Neural cell (in vitro differentiated cells): ENCODE data around the gene SLC16A12.

Source experiments
- EP300 ChIP-seq: fragments of 450-650 bp; conservative IDR thresholded peaks from 2 replicates; pipeline ENCODE4 v1.6.1; 2014; ENCODE audit warnings: antibody characterized with exemption, mild to moderate bottlenecking, moderate library complexity; ENCODE audit not compliant: poor library complexity, severe bottlenecking
- EZH2 ChIP-seq: fragments of 200-600, 300-800 bp; shearing (Covaris generic), sonication (generic); IDR thresholded peaks from 2 replicates; pipeline ENCODE4 v1.6.1; 2014; ENCODE audit warnings: antibody characterized with exemption, low read length, borderline replicate concordance, mild to moderate bottlenecking; ENCODE audit not compliant: insufficient read depth, poor library complexity, severe bottlenecking
- POLR2AphosphoS5 ChIP-seq: IDR thresholded peaks from 2 replicates; pipeline ENCODE4 v1.6.1; 2012
- SMC3 ChIP-seq: fragments of 450-650 bp; conservative IDR thresholded peaks from 2 replicates; pipeline ENCODE4 v1.6.1; 2014; ENCODE audit warnings: antibody characterized with exemption, mild to moderate bottlenecking, moderate library complexity; ENCODE audit not compliant: poor library complexity
- TF ChIP-seq, protein P1 (sequence below): fragments of 450-650 bp; IDR thresholded peaks from 2 replicates; pipeline ENCODE4 v1.5.1; 2014; ENCODE audit warnings: antibody characterized with exemption, mild to moderate bottlenecking, moderate library complexity; ENCODE audit not compliant: poor library complexity, severe bottlenecking
- TF ChIP-seq, protein P2 (sequence below): IDR thresholded peaks from 2 replicates; pipeline ENCODE4 v1.6.1; 2012; ENCODE audit warnings: borderline replicate concordance

DNA sequence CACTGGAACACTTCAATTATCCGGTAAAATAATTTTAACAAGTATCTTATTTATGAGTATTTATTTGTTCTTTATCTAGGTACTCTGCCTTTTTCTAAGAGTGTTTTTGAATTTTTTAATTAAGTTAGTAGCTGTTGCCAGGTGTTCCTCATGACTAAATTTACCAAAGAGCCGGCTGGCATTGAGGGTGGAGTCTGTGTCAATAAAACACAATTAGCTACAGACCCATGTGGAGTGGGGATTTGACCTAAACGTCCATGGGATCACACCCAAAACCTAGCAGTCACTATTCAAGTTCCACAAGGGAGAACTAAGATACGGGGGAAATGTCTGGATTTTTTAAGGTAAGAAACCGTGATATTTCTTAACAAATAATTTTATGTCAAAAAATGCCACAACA is 9.8 kb downstream of the SLC16A12 start:
- TF ChIP-seq, protein P1, sequence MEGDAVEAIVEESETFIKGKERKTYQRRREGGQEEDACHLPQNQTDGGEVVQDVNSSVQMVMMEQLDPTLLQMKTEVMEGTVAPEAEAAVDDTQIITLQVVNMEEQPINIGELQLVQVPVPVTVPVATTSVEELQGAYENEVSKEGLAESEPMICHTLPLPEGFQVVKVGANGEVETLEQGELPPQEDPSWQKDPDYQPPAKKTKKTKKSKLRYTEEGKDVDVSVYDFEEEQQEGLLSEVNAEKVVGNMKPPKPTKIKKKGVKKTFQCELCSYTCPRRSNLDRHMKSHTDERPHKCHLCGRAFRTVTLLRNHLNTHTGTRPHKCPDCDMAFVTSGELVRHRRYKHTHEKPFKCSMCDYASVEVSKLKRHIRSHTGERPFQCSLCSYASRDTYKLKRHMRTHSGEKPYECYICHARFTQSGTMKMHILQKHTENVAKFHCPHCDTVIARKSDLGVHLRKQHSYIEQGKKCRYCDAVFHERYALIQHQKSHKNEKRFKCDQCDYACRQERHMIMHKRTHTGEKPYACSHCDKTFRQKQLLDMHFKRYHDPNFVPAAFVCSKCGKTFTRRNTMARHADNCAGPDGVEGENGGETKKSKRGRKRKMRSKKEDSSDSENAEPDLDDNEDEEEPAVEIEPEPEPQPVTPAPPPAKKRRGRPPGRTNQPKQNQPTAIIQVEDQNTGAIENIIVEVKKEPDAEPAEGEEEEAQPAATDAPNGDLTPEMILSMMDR = no peak
- TF ChIP-seq SMC3 (no peak), EP300 (no peak), POLR2AphosphoS5 (no peak), EZH2 (no peak)
- TF ChIP-seq, protein P2, sequence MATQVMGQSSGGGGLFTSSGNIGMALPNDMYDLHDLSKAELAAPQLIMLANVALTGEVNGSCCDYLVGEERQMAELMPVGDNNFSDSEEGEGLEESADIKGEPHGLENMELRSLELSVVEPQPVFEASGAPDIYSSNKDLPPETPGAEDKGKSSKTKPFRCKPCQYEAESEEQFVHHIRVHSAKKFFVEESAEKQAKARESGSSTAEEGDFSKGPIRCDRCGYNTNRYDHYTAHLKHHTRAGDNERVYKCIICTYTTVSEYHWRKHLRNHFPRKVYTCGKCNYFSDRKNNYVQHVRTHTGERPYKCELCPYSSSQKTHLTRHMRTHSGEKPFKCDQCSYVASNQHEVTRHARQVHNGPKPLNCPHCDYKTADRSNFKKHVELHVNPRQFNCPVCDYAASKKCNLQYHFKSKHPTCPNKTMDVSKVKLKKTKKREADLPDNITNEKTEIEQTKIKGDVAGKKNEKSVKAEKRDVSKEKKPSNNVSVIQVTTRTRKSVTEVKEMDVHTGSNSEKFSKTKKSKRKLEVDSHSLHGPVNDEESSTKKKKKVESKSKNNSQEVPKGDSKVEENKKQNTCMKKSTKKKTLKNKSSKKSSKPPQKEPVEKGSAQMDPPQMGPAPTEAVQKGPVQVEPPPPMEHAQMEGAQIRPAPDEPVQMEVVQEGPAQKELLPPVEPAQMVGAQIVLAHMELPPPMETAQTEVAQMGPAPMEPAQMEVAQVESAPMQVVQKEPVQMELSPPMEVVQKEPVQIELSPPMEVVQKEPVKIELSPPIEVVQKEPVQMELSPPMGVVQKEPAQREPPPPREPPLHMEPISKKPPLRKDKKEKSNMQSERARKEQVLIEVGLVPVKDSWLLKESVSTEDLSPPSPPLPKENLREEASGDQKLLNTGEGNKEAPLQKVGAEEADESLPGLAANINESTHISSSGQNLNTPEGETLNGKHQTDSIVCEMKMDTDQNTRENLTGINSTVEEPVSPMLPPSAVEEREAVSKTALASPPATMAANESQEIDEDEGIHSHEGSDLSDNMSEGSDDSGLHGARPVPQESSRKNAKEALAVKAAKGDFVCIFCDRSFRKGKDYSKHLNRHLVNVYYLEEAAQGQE = no peak
